NOMO-1 treated with DMSO at 0.1 percent for 48 hours (cell line): Measurements from ENCODE around the gene TAPBP.
"Not testable (repeated sequence)": the region's sequence is repeated elsewhere in the genome, so short reads cannot be mapped to it uniquely, and the experiment has no call there.

Experiments
- DNase-seq: peaks from one replicate; lab custom pipeline; 2025; ENCODE audit not compliant: unreplicated experiment; lab: John Stamatoyannopoulos, UW

Gene TAPBP

DNA sequence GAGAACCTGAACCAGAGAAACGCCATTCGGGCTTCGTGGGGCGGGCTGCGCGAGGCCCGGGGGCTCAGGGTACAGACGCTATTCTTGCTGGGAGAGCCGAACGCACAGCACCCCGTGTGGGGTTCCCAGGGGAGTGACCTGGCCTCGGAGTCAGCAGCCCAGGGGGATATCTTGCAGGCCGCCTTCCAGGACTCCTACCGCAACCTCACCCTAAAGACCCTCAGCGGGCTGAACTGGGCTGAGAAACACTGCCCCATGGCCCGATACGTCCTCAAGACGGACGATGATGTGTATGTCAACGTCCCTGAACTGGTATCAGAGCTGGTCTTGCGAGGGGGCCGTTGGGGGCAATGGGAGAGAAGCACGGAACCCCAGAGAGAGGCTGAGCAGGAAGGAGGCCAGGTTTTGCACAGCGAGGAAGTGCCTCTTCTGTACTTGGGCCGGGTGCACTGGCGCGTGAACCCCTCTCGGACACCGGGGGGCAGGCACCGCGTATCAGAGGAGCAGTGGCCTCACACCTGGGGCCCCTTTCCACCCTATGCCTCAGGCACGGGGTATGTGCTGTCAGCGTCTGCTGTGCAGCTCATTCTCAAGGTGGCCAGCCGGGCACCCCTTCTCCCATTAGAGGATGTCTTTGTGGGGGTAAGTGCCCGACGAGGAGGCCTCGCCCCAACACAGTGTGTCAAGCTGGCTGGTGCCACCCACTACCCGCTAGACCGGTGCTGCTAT lies 36.1 kb downstream of the TAPBP start:
- DNase-seq, result no peak

DNA sequence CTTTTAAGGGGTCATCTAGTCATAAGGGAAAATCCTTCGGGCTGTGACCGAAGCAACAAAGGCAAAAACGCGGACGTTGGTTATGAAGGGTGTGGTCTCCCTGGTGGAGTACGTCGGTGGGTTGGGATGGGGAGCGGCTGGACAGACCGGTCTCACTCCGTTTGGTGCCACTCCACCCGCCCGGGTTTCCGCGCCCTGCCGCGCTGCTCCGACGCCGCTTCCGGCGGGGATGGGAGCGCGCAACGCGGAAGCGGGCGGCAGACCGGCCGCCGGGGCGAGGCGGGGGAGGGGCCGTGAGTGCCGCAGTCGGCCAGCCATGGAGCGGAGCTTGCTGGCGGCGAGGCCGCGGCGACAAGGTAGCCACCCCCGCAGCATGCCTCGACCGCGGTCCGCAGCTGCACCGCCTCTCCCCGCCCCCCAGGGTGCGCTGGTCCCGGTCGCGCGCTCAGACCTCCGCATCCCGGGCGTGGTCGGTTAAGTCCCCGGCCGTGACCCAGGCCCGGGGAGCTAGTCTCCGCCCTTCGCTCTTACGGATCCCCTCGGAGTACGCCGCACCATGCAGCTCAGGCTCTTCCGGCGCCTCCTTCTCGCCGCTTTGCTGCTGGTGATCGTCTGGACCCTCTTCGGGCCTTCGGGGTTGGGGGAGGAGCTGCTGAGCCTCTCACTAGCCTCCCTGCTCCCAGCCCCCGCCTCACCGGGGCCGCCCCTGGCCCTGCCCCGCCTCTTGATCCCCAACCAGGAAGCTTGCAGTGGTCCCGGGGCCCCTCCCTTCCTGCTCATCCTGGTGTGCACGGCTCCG lies 36.8 kb downstream of the TAPBP start, which contains the start of gene B3GALT4:
Gene B3GALT4 (plus strand): TSS at position 260 of the 799 bp plus-strand sequence. CDS start 297 bp downstream, at position 557.
- DNase-seq, result peak; percentile 63

DNA sequence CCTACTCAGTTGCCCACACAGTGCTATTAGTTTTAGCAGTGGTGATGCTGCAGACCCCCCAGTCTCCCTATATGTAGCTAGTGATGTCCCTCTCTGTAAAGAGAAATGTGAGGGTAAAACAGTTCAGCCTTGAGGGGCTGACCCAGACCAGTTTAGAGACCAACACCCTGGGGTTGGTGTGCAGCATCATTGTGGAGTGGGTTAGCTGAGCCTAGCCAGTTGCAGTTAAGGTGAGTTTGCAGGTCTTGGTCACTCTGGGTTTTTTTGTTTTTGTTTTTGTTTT lies 37.4 kb downstream of the TAPBP start:
- DNase-seq, result no peak

DNA sequence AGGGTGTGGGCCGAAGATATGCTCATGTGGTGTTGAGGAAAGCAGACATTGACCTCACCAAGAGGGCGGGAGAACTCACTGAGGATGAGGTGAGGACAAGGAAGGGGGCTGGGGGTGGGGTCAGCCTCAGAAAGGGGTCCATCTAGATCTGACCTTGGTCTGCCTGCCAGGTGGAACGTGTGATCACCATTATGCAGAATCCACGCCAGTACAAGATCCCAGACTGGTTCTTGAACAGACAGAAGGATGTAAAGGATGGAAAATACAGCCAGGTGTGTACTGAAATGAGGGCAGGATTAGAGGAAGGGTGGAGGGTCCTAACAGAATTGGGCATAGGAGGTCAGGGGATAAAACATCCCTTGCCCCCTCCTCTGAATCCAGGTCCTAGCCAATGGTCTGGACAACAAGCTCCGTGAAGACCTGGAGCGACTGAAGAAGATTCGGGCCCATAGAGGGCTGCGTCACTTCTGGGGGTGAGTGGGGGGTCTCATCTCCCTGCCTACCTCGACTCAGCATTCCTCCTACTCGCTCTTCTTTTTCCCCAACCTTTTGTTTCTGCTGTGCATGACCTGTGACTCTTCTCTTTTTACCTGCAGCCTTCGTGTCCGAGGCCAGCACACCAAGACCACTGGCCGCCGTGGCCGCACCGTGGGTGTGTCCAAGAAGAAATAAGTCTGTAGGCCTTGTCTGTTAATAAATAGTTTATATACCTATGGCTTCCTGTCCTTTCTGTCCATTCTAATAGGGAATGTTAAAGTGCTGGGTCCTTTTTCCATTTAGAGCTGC lies 37.9 kb downstream of the TAPBP start:
- DNase-seq, result not testable (repeated sequence)

DNA sequence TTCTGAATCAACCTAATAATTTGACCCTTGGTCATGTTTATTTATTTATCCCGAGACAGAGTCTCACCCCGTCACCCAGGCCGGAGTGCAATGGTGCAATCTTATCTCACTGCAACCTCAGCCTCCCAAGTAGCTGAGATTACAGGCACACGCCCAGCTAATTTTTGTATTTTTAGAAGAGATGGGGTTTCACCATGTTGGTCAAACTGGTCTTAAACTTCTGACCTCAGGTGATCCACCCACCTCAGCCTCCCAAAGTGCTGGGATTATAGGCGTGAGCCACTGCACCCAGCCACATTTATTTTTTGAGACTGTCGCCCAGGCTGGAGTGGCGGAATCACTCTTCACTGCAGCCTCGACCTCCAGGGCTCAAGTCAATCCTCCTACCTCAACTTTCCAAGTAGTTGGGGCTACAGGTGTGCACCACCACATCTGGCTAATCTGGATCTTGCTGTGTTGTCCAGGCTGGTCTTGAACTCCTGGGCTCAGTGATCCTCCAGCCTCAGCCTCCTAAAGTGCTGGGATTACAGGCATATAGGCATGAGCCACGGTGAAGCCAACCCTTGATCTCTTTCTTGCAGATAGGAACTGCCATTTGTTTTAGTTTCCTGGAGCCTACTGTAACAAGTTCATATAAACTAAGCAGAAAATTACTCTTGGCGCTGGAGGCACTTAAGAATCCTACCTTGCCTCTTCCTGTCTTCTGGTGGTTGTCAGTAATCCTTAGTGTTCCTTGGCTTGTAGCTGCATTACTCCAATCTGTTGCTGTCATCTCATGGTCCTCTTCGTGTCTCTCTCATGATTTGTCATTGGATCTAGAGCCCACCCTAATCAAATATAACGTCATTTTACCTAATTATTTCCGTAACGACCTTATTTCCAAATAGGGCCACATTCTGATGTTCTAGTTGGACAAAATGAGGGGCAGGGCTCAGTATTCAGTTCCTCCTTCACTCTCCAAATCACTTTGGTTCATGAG lies 39.7 kb downstream of the TAPBP start:
- peak; percentile 22 for DNase-seq

DNA sequence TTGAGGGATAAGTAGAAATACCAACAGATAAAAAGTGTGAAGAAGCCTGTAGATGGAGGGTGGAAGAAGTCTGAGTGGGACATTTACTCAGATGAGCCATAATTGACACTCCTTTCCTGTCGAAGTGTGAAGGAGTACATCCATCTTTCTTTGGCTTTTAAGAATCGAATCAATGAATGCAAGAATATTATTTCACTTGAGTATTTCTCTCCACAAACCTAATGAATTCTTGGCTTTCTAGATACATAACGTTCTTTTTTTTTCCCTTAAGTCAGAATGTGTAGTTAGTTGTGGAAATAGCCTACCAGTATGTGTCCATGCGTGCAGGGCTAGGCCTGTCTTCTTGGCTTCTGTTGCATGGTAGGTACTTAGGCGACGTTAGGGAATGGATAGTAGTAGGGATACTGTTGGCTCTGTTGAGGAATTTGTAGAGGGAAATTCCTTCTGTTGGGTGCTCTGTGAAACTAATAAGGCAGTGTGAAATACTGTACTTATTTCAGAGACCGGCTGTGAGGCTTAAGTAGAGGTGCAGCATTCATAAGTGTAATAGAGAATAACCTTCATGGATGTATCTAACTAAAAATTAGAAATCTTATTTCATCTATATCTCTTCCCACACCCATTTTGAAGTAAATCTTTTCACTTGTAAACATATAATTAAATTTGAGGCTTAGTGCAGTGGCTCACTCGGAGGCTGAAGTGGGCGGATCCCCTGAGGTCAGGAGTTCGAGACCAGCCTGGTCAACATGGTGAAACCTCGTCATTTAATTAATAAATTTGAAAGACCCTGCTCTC lies 40.6 kb downstream of the TAPBP start:
- DNase-seq, result no peak

DNA sequence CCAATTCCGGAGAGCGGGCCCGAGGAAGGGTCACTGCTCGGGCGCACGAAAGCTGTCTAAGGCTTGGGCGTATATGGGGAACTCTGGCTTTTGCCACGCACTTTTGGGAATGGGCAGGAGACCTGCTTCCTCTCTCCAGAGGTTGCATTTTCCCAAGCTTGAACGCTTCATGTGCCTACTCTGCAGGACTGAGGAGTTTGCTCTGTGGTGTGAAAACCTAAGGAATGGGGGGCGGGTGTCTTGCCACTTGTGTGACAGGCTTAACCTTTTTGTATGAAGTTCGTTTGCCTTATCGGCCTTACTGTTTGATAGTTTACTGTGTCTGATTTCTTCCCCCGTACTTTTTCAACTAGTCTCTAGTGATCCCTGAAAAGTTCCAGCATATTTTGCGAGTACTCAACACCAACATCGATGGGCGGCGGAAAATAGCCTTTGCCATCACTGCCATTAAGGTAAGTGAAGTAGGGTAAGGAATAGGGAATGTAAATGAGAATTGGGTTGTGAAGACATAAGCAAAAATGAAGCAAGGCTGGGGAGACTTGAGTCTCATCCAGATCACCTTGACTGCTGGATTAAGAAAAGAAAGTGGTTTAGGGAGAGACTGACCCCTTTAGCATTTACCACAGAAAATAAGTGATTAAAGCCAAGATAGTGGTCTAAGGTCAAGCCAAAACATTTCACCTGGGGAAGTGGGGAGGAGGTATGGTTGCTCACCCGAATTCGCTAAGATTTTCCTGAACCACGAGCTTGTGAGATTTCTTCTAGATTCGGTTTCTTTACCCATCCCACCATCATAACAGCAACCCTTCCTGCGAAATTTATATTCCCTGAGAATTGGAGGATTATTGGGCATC lies 41.4 kb downstream of the TAPBP start:
- no peak for DNase-seq

DNA sequence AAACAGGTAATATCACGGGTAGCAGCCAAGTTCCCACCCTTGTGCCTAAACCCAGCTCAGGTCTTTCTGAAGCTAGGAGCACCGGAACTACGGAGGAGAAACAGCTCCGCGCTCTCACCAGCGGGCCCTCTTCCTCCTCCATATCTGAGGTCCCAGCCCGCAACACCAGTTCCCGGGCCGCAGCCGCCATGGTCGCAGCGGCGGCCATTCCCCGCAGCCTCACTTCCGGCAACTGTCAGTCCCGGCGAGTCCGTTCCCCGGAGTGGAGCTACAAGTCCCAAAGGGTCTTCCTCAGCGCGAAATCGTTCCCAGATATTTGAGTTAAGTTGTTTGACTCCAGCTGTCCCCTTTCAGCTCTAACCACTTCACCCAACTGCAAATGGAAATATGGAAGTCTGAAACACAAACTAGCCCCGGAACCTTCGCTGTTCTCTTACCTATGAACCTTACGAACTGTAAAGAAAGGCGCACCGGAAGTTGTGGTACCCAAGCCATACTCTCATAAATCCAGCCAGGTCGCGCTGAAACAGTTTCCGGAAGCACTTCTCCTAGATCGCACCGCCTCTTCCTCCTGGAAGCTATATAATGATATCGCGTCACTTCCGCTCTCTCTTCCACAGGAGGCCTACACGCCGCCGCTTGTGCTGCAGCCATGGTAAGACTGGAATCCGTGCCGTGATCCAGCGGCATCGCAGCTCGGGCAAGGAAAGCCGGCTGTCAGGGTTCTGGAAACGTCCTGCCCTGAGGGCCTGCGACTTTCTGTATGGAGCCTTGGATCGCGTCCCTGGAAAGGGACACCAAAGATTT lies 42.2 kb downstream of the TAPBP start, which contains the start of the genes RPS18 and VPS52:
Gene RPS18 (plus strand): TSS at position 608 of the 807 bp plus-strand sequence. CDS start 45 bp downstream, at position 653.
Gene VPS52 (minus strand): TSS at position 409 of the 807 bp plus-strand sequence. CDS start 201 bp downstream, at position 208.
- DNase-seq, result peak; percentile 99

DNA sequence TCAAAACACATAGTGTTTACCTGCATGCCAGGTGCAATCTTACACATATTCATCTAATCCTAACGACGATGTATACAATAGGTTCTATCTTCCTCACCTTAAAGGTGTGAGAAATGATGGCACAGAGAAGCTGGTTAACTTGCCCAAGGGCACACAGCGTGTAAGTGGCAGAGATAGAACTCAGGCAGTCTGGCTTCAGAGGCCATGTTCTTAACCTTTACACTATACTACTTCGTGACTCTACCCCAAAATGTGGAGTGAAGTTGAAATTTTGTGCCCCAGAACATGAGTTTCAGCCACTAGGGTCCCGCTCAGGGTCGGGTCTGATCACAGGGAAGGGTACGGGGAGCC lies 42.8 kb downstream of the TAPBP start:
- DNase-seq, result peak; percentile 42

DNA sequence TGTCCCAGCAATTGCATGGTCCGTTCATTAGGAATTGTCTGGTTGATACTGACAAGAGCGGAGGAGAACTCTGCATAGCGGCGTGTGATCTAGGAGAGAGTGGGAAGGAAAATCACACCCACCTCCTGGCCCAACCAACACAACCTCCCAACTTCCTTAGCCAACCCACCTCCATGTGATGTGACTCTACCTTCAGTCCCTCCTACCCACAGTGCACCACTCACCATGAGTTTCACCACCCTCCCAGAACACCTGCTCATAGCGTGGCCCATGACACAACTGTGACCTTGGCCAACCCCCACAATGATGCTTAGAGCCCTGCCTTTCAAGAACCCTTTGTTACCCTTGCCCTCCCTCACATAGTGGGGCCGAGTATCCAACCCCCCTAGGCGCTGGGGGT lies 49.9 kb downstream of the TAPBP start:
- no peak for DNase-seq

DNA sequence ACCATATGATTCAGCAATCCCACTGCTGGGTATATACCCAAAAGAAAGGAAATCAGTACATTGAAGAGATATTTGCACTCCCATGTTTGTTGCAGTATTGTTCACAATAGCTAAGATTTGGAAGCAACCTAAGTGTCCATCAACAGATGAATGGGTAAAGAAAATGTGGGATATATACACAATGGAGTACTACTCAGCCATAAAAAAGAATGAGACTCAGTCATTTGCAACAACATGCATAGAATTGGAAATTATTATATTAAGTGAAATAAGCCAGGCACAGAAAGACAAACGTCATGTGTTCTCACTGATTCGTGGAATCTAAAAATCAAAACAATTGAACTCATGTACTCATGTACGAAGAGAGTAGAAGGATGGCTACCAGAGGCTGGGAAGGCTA lies 51.4 kb downstream of the TAPBP start:
- not testable (repeated sequence) for DNase-seq

DNA sequence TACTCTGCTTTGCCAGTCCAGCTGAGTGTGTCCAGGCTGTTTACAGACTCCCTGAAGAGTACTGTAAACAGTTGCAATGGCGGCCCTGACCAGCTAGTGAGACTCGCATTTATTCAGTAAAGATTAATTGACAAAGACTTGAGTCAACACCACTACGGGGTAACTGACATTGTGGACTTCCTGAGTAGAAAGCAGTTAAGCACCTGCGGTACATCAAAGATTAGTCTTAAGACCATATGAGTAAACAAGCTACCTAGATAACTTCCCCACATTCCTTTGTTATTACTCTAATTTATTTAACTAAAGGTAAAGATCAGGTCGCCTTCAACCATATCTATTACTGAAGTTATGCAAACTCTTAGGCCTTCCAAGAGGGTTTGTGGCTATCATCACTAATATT lies 54.8 kb downstream of the TAPBP start:
- DNase-seq, result no peak

DNA sequence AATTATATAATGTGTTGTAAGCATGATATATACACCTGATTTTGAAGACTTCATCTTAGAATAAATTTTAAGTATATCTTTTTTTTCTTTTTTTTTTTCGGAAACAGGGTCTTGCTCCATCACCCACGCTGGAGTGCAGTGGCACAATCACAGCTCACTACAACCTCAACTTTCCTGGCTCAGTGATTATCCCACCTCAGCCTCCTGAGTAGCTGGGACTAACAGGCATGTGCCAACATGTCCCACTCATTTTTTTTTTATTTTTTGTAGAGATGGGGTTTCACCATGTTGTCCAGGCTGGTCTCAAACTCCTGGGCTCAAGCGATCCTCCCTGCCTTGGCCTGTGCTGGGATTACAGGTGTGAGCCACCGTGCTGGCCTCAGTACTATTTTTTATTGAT lies 59.3 kb downstream of the TAPBP start:
- DNase-seq, result no peak

DNA sequence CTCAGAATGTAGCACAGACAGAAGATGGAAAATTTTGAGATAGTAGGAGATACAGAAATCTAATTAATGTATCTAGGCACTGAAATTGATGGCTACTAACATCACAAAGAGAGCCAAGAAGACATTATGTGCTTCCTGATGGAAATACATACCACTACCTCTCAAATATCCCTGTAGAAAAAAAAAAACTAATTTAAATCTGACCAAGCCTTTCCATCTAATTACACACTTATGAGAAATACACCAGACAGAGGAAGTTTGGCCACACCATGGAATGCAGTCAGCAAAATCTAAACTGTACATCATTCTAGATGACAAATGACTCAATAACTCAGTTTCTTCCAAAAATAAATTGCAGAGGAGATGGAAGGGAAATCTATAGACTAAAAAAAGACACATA lies 61.1 kb downstream of the TAPBP start:
- no peak for DNase-seq

DNA sequence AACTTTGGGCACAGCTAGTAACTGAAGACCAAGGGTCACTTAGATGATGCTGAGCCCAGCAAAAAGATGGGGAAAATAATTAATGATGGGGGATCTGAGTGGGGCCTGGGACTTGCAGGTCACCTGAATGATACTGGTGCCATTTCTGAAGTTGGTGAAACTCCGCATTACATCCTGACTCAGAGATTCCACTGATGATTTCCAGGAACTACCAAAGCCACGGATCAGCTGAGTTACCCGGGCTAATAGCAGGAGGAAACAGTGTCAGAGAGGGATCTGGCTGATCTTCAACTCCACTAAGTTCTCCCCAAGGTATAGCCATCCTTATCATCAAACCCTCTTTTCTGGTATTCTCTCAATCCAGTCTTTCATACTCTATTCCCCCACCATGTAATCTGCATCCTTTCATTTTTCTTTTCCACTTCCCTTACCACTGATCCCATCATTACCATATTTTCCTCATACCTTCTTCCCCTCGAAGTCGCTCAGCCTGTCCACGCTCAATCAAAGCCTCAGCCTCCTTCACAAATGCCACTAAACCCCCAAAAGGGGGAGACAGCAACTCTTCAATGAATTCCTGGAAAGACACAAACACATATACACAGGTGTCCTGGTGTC lies 62.4 kb downstream of the TAPBP start:
- DNase-seq, result no peak

DNA sequence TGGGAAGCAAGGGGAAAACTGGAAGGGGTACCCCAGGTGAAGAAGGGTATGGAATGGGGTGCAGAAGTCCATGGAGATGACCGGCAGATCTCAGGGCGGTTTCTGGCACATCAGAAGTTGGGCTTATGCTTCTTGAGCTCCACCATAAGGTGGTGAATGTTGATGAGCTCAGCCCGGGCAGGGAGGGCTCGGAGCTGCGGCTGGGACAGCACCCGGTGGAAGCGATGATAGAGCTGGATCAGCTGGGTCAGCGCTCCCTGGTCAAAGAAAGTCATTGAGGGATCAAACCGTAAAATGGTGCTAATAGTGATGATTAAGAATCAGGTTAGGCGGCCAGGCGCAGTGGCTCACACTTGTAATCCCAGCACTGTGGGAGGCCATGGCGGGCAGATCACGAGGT lies 63.1 kb downstream of the TAPBP start:
- no peak for DNase-seq
